KOPT-K1 (cell line): Measurements from ENCODE around the gene ARHGAP31.

Source experiments
- H3K27ac ChIP-seq: fragments of 200-600 bp; sonication (generic); 2 replicates; pipeline ENCODE4 v1.5.1; 2016; ENCODE audit warnings: antibody characterized with exemption, mild to moderate bottlenecking, low read depth, low read length; ENCODE audit not compliant: poor library complexity, severe bottlenecking
- H3K36me3 ChIP-seq: fragments of 200-600 bp; sonication (generic); 2 replicates; pipeline ENCODE4 v1.5.1; 2017; ENCODE audit warnings: antibody characterized with exemption, mild to moderate bottlenecking, low read length, moderate library complexity; ENCODE audit not compliant: insufficient read depth
- H3K9me3 ChIP-seq: fragments of 200-600 bp; sonication (generic); 2 replicates; pipeline ENCODE4 v1.5.1; 2017; ENCODE audit warnings: antibody characterized with exemption, low read length, mild to moderate bottlenecking; ENCODE audit not compliant: insufficient read depth, poor library complexity, severe bottlenecking

Gene ARHGAP31

GRCh38 chr3:119289404-119289770 is 4.8 kb upstream of the ARHGAP31 start:
- no peaks in the 10 kb centered on the region for H3K36me3 ChIP-seq
- H3K9me3 ChIP-seq: peaks cover 22% of the 10 kb centered on the region
- no peak overlapping the region for H3K27ac ChIP-seq

DNA sequence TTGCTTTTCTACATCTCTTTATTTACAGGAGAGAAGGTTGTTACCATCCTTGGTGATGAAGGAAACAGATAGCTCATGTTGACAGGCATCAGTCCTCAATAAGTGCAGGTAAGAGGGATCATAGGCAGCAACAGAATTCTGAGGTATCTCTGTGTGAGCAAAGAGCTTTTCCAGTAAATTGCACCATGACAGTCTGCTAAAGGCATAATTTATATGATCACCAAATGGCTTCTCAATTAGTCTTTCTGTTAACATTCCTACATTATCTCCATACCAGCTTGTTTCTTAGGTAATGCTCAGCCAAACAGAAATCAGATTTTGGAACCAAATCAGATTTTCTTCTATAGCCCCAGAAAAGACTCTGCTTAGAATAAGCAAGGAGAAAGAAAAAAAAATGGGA is 3.6 kb upstream of the ARHGAP31 start:
- H3K36me3 ChIP-seq: no peaks in the 10 kb centered on the region
- peaks cover 22% of the 10 kb centered on the region for H3K9me3 ChIP-seq
- no peak overlapping the region for H3K27ac ChIP-seq

DNA sequence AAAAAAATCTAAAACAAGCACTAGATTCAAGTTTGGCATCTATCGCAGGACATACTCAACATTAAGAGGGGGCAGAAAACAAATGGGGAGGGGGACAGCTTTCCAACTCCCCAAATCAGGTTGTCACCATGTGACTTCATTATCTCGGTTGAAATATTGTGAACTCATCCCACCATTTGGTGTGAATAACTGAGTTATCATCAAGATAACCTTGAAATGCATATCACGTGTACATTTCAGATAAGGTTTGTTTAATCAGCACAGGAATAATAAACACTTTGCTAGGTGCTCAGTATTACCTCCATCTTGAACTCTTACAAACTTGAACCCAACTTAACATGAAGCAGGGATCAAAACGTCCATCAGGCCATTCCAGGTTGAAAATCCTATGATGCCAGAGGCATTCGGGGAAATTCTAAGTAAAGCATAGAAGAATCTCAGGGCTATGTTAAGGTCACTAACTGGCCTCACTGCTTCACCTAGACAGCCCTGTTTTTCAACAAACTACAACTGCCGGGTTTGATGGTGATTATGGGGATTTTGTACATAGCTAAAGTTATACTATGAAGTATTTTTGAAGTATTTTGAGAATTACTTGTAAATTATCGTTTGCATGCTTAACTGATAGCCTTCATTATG is 3.0 kb upstream of the ARHGAP31 start:
- Histone ChIP-seq H3K9me3 (peaks cover 22% of the 10 kb centered on the region), H3K36me3 (no peaks in the 10 kb centered on the region), H3K27ac (no peak overlapping the region)

- no peaks in the 10 kb centered on the region for H3K36me3 ChIP-seq
- H3K9me3 ChIP-seq: peaks cover 13% of the 10 kb centered on the region
- H3K27ac ChIP-seq: no peak overlapping the region
Measured at GRCh38 chr3:119292666-119293065, 1.5 kb upstream of the ARHGAP31 start.

DNA sequence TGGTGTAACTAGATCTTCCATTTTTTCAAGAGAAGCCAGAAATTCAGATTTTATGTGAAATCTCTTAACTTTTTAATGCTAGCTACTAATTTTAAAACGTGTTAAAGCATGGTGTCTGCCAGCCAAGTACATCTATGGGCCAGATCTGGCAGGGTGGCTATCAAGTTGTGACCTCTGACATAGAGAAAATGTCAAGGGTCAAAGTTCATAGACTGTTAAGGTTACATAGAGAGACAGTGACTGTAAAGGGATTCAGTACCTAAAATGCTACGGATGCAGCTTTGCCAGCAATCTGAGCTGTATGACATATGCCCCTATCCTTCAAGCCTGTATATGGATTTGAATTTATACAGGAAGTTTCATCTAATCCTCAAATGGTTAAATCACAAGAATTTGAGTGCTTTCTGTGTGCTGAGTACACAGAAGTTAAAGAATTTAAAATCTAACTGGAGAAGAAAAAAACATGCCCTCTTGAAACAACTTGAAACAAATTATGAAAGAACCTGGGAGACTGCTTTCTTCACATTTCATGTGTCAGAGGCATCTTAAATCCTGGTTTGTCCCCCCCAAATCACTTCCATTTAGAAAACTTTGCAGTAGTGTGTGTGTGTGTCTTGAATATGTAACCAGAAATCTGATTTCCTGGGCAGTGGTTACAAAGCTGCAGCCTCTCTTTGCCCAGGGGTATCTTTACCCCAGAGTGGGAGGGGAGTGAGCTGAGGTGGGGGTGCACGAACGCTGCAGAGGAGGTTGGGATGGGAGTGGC is 895 bp upstream of the ARHGAP31 start:
- Histone ChIP-seq H3K9me3 (peaks cover 7% of the 10 kb centered on the region), H3K36me3 (no peaks in the 10 kb centered on the region), H3K27ac (peak overlapping the region; percentile 46)

GRCh38 chr3:119294696-119295671 is 801 bp downstream of the ARHGAP31 start:
- Histone ChIP-seq H3K9me3 (no peaks in the 10 kb centered on the region), H3K27ac (peak overlapping the region; percentile 46)

DNA sequence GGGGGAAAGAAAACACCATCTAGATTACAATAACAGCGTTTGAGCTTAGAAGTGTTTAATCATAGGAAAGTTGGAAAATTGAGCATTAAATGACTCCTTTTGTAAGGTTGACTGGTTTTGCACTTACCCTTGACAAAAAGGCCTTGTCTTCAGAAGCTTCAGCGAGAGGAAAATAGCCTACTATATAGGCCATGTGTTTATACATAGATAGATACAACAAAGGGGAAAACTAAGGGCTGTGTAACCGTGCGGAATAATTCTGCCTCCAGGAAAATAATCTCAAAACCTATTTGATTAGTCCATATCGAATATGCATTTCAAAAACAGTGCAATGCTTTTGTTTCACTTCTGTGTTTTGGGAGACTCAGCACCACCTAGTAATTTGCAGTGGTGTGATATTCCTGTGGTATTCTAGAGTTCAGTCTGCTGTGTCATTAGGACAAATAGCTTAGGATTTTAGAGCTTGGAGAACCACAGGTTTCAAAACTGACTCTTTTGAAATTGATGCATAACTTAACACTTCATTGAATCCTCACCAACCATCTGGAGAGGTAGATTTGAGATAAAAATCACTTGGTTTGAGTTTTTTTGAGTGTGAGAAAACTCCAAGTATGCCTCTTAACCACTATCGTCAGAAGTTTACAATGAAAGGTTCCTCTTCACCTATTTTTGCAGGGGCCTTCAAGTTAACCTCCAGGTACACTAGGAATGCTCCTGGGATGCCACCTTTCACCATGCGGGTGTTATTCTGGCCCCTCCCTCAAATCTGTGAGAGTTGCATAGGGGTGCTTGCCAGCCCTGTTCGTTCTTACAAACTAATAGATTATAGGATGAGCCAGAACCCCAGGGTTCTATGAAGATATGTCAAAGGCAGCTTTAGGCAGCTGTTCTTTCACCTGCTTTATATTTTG is 1.9 kb downstream of the ARHGAP31 start:
- Histone ChIP-seq H3K27ac (no peak overlapping the region), H3K36me3 (no peaks in the 10 kb centered on the region), H3K9me3 (no peaks in the 10 kb centered on the region)

More at GRCh38 chr3:119294696-119295671, 801 bp downstream of the ARHGAP31 start:
- no peaks in the 10 kb centered on the region for H3K36me3 ChIP-seq

GRCh38 chr3:119296727-119297122 is 2.5 kb downstream of the ARHGAP31 start:
- H3K27ac ChIP-seq: no peak overlapping the region
- H3K36me3 ChIP-seq: no peaks in the 10 kb centered on the region

DNA sequence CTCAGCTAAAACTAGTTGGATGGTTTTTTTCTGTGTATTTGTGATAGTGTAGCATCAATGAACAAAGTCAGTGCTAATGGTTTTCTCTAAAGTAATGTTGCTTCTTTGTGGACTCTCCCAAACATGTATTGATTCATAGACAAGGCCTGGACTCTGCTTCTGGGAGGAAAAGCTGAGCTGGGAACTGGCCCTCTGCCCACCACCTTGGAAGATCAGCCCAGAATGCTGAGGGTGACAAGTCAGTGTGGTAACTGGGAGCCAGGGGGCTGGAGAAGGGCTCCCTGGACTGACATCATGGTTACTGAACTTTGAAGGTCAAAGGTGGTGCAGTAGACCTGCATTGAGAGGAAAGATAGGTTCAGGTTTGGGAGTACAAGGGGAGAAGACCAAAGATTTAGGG is 3.0 kb downstream of the ARHGAP31 start:
- H3K9me3 ChIP-seq: no peaks in the 10 kb centered on the region
- H3K27ac ChIP-seq: no peak overlapping the region
- H3K36me3 ChIP-seq: no peaks in the 10 kb centered on the region

More at GRCh38 chr3:119296727-119297122, 2.5 kb downstream of the ARHGAP31 start:
- H3K9me3 ChIP-seq: no peaks in the 10 kb centered on the region

- no peaks in the 10 kb centered on the region for H3K36me3 ChIP-seq
- H3K9me3 ChIP-seq: no peaks in the 10 kb centered on the region
- H3K27ac ChIP-seq: no peak overlapping the region
Measured at GRCh38 chr3:119298565-119298941, 4.4 kb downstream of the ARHGAP31 start.

GRCh38 chr3:119300991-119301391 is 6.8 kb downstream of the ARHGAP31 start:
- Histone ChIP-seq H3K27ac (no peak overlapping the region), H3K36me3 (no peaks in the 10 kb centered on the region)

GRCh38 chr3:119301662-119302061 is 7.5 kb downstream of the ARHGAP31 start:
- no peaks in the 10 kb centered on the region for H3K36me3 ChIP-seq

More at GRCh38 chr3:119300991-119301391, 6.8 kb downstream of the ARHGAP31 start:
- H3K9me3 ChIP-seq: no peaks in the 10 kb centered on the region

DNA sequence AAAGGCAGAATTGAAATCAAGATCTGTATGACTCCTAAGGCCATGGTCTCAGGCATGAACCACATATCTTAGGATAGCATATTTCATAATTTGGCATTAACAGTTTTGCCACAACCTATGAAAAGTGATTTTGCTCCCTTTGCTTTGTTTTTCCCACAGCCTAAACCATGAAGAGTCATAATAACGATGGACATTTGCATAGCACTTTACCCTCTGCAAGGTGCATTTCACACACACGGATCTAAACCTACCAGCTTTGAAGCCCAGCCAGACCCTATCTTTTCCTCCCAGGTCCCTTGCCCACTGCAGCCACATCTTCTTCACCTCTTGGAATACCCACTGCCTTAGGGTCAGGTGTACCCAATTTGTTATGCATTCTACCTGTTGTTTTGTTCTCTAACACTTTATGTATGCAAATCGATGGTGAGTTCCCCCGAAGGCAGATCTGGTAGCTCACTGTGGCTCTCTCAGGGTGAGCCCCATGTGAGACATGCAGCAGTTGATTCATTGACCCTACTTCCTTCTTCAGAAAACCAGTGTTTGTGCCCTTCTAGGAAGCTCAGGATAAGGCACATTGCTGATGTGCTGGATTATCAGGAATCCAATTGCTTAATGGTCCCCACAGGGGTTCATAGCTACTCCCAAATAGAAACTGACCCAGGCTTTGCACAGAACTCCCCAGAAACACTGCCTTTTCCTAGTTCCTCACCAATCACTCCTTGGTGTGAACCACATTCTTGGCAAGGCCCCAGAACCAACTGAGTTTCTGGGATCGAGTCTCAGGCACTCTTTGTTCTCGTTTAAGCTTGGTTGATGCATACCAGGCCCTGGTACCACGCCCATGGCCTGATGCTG is 8.7 kb downstream of the ARHGAP31 start:
- no peak overlapping the region for H3K27ac ChIP-seq
- H3K9me3 ChIP-seq: no peaks in the 10 kb centered on the region

More at GRCh38 chr3:119301662-119302061, 7.5 kb downstream of the ARHGAP31 start:
- no peak overlapping the region for H3K27ac ChIP-seq
- H3K9me3 ChIP-seq: no peaks in the 10 kb centered on the region

More for the DNA sequence above, 8.7 kb downstream of the ARHGAP31 start:
- no peaks in the 10 kb centered on the region for H3K36me3 ChIP-seq
